ENCODE results near the gene ARHGEF11.
"Not testable (repeated sequence)": the region's sequence is repeated elsewhere in the genome, so short reads cannot be mapped to it uniquely, and the experiment has no call there.

ARHGEF11 gene

DNA sequence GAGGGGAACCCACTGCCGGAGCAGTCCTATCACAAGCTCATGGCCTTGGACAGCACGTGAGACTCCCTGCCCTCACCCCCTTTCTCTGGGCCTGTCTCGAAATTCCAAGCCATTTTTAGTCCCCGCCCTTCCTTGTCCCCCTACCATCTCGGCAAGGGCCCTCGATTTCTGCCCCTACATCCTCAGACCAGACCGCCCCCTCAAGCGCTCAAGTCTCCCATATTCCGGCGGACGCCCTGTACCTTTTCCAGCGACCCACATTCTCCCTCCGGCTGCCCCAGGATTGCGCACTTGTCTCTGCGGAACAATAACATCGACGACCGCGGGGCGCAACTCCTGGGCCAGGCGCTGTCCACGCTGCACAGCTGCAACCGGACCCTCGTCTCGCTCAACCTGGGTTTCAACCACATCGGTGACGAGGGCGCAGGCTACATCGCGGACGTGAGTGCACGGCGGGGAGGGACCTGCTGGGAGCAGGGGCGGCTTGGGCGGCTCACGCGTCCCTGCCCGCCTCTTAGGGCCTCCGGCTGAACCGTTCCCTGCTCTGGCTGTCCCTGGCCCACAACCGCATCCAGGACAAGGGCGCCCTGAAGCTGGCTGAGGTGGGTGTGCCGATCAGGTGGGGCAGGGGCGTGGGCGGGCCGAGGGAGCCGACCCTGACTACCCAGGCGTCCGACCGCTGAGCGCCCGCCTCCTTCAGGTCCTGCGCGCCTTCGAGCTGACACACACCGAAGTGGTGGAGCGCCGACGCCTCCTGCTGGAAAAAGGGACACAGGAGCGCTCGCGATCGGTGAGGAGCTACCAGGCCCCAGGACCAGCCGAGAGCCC, 118.1 kb downstream of the ARHGEF11 start:
- peak; percentile 67 for DNase-seq
- in situ Hi-C loops (cut with HindIII; ENCODE audit: low pct_ligation_motif_present, low sequenced_read_pairs) = no loop called here
- H3K4me3 ChIP-seq (ENCODE audit: low read depth, low read length) = peak overlapping the region; percentile 39
- no peak overlapping the region for H3K27ac ChIP-seq
- TF ChIP-seq, protein P1, sequence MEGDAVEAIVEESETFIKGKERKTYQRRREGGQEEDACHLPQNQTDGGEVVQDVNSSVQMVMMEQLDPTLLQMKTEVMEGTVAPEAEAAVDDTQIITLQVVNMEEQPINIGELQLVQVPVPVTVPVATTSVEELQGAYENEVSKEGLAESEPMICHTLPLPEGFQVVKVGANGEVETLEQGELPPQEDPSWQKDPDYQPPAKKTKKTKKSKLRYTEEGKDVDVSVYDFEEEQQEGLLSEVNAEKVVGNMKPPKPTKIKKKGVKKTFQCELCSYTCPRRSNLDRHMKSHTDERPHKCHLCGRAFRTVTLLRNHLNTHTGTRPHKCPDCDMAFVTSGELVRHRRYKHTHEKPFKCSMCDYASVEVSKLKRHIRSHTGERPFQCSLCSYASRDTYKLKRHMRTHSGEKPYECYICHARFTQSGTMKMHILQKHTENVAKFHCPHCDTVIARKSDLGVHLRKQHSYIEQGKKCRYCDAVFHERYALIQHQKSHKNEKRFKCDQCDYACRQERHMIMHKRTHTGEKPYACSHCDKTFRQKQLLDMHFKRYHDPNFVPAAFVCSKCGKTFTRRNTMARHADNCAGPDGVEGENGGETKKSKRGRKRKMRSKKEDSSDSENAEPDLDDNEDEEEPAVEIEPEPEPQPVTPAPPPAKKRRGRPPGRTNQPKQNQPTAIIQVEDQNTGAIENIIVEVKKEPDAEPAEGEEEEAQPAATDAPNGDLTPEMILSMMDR (IDR thresholded peaks at IDR 0.05; ENCODE audit: low read depth, low read length, missing control alignments) = peak; percentile 90
- H3K27me3 ChIP-seq (replicated peaks) = peaks cover 20% of the 10 kb centered on the region
- no peaks in the 10 kb centered on the region for H3K36me3 ChIP-seq (replicated peaks)

DNA sequence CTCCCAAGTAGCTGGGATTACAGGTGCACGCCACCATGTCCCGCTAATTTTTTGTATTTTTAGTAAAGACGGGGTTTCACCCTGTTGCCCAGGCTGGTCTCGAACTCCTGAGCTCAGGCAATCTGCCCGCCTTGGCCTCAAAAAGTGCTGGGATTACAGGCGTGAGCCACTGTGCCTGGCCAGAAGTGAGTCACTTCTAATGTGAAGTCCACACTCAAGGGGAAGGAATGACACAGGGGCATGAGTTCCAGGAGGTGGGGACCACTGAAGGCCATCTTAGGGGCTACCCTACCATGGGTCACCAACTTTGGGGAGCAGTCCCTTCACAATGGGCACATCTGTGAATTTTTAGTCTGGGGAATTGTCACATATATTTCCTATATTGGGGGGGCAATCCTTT, 118.8 kb downstream of the ARHGEF11 start:
- H3K4me3 ChIP-seq (ENCODE audit: low read depth, low read length); in situ Hi-C loops (cut with HindIII; ENCODE audit: low pct_ligation_motif_present, low sequenced_read_pairs); H3K27ac ChIP-seq; DNase-seq; H3K36me3 ChIP-seq (replicated peaks): not testable (repeated sequence)
- H3K27me3 ChIP-seq (replicated peaks) = peaks cover 26% of the 10 kb centered on the region

DNA sequence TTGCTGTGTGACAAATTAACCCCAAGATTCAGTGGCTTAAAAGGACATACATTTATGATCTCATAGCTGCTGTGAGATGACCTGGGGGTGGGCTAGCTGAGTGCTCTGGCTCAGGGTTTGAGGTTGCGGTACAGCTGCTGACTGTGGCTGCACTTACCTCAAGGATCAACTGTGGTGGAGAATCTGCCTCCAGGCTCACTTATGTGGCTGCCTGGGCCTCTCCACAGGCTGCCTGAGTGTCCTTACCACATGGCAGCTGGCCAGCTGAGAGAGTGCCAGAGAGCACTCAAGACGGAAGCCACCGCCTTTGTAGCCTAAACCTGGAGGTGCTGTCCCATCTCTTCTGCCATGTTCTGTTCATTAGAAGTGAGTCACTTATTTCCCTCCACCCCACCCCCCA, 119.4 kb downstream of the ARHGEF11 start:
- Histone ChIP-seq H3K27me3 (replicated peaks) (peaks cover 26% of the 10 kb centered on the region), H3K36me3 (replicated peaks) (no peaks in the 10 kb centered on the region), H3K27ac (no peak overlapping the region), H3K4me3 (ENCODE audit: low read depth, low read length) (no peak overlapping the region)
- in situ Hi-C loops (cut with HindIII; ENCODE audit: low pct_ligation_motif_present, low sequenced_read_pairs) = no loop called here
- peak; percentile 70 for DNase-seq
- TF ChIP-seq, protein P1 (IDR thresholded peaks at IDR 0.05; ENCODE audit: low read depth, low read length, missing control alignments) = no peak

DNA sequence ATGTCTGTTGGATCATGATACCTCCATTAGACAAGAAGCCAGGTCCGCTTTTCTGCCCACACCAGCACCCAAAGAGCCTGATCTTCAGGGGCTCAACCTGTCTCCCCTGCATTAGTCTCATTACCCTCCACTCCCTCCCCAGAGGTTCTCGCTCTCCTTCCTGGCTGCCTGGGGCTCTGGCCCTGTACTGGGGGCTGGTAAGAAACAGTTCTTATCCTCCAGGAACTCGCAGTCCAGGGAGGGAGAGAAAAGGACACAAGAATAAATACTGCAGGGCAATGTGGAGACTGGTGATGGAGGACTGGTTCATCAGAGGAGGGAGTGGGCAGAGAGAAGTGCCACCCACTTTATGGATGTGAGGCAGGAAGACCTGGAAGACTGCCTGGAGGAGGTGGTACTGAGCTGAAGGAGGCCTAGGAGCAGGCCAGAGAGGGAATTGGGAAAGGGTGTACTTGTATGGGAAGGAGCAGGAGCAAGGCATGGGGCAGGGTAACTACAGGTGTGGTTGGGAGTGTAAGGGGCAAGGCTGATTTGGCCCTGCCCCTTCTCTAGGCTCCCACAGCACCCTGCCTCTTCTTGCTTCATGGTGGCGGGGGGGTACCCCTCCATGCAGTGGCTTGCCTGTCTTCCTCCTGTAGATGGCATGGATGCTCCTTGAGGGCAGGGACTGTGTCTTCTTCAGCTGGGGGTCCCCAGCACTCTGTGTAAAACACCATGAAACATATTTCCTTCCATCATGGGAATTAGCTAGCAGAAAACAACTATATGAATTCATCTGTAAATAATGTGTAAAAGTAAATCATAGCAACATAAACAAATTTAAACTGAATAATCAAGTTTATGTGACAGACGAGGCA, 120.2 kb downstream of the ARHGEF11 start:
- in situ Hi-C loops (cut with HindIII; ENCODE audit: low pct_ligation_motif_present, low sequenced_read_pairs) = no loop called here
- peaks cover 30% of the 10 kb centered on the region for H3K27me3 ChIP-seq (replicated peaks)

DNA sequence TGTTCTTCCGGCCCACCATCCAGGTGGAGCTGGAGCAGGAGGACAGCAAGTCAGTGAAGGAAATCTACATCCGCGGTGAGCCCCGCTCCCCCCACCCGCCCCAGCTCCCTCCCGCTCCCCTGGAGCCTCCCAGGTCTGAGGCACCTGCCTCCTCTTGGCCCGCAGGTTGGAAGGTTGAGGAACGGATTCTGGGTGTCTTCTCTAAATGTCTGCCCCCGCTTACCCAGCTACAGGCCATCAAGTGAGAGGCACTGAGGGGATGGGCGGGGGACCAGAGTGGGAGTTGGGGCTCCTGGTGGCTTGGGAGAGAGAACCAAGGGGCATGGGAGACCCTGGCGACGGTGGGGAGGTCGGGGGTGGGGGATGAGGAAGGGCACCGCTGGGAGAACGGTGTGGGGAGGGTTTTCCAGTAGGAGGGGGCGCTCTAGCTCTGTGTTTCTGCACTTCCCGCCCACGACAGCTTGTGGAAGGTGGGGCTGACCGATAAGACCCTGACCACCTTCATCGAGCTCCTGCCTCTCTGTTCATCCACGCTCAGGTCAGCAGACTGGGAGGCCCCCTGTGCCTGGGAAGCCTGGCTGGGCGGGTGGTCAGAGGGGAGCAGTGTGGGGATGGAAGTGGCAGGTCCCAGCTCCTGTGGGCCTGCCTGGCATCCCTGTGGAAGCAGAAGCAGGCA, 120.9 kb downstream of the ARHGEF11 start:
- no peak for DNase-seq
- Histone ChIP-seq H3K4me3 (ENCODE audit: low read depth, low read length) (no peak overlapping the region), H3K27me3 (replicated peaks) (peaks cover 30% of the 10 kb centered on the region), H3K27ac (no peak overlapping the region), H3K36me3 (replicated peaks) (no peaks in the 10 kb centered on the region)
- in situ Hi-C loops (cut with HindIII; ENCODE audit: low pct_ligation_motif_present, low sequenced_read_pairs) = no loop called here
- TF ChIP-seq, protein P1 (IDR thresholded peaks at IDR 0.05; ENCODE audit: low read depth, low read length, missing control alignments) = no peak

More for the DNA sequence above, 120.2 kb downstream of the ARHGEF11 start:
- no peak for DNase-seq
- H3K27ac ChIP-seq = no peak overlapping the region
- TF ChIP-seq, protein P1 (IDR thresholded peaks at IDR 0.05; ENCODE audit: low read depth, low read length, missing control alignments) = no peak
- no peak overlapping the region for H3K4me3 ChIP-seq (ENCODE audit: low read depth, low read length)
- no peaks in the 10 kb centered on the region for H3K36me3 ChIP-seq (replicated peaks)

Data from brain microvascular endothelial cell (primary cell).